Measurements from ENCODE around the gene CA4.
"Not testable (repeated sequence)": the region's sequence is repeated elsewhere in the genome, so short reads cannot be mapped to it uniquely, and the experiment has no call there.

Gene CA4

GRCh38 chr17:60149691-60150582 is at the start of gene CA4:
CA4 (plus strand) TSS chr17:60149973; CDS start chr17:60150035, 62 bp downstream.
- DNase-seq (ENCODE audit: low read depth), result no peak

GRCh38 chr17:60100577-60100976 is 49.2 kb upstream of the CA4 start:
- DNase-seq (ENCODE audit: low read depth), result not testable (repeated sequence)

DNA sequence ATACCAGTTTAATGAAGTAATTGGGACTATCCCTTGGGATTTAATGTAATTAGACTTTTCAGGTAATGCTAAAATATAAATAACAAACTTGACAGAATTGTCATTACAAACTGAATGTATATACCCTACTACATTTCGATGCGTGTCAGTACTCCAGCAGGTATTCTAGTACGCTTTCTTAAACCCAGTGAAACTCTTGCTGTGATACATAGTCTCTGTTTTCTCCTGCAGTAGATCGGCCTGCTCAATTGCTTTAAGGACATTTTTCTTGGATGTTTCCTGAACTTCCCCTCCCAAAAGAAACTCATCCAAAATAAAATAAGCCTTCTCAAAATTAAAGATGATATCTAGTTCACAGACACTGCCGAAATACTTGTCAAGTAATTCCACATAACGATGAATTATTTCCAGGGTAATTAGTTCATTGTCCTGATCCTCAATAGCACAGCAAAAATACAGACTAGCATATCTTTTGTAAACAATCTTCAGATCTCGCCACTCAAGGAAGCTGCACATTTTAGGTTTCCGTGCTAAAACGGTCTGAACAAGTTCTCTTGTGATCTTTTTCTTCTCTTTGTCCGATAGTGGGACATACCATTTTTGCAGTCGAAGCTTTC is 47.6 kb upstream of the CA4 start:
- DNase-seq (ENCODE audit: low read depth), result not testable (repeated sequence)

- no peak for DNase-seq (ENCODE audit: low read depth)
Measured at GRCh38 chr17:60102632-60103096, 47.1 kb upstream of the CA4 start.

DNA sequence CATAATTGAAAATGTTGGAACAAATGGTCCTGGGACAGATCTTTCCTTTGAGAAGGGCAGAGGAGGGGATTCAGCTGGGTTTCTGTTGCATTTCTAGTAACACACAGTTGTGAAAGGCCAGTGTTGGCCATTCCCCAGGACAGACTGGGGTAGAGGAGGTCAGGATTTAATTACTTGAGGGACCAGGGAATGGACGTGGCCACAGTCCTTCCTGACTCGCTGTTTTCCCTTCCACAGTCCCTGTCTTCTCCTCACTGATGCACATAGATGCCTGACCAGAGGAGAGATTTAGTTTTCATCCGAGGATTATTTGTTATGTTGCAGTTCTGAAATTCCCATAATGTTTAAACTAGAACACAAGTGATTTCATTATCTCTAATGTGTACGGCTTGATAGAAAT is 45.8 kb upstream of the CA4 start:
- DNase-seq (ENCODE audit: low read depth), result no peak

GRCh38 chr17:60106340-60107059 is 43.3 kb upstream of the CA4 start:
- DNase-seq (ENCODE audit: low read depth), result no peak

DNA sequence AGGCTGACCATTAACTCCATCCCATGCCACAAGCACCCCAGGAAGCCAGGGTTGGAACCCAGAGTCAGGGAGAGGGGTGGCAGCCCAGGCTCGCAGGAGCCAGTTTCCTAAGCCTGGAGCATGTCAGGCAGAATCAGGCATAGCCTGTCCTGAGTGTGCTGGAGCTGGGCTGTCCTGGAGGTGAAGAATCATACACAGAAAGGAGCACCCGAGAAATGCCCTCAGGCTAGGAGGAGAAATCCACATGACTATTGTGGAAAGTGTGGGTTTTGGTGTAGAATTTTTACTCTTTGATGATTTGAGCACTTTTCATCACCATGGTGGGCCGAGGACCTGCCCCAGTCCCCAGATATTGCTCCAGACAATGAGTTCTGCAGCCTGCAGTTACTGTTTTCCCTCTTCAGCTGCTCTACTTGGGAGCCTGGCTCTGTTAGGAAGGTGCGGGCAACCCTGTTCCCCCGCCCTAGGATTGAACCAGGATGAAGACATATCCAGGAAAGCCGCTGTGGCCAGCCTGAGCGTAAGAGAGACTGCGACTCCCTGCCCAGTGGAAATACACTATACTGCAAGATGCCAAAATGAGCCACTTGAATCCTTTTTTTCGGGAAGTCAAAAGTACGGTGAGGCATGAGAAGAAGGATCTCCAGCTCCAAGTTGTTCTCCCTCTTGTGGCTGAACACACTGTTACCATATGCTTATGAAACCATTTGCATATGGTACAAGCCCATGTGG is 42.1 kb upstream of the CA4 start:
- DNase-seq (ENCODE audit: low read depth), result no peak

DNA sequence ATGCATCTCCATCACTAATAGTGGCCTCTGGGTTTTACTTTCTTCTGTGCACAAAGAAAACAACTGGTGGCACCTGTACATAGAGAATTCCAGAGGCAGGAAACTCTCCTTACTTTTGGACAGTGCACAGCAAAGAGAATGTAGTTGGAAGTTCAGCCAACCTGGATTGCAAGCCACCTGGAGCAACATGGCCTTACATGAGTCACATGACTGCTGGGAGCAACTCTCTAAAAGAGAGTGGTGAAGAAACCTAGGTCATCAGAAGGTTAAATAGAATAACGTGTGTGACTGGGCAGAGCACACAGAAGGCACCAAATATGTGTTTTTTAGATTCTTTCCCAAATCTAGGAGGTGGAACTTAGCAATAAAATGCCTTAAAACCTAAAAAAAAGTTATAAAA is 41.5 kb upstream of the CA4 start:
- DNase-seq (ENCODE audit: low read depth), result not testable (repeated sequence)

- DNase-seq (ENCODE audit: low read depth), result no peak
Measured at GRCh38 chr17:60108712-60109111, 41.1 kb upstream of the CA4 start.

DNA sequence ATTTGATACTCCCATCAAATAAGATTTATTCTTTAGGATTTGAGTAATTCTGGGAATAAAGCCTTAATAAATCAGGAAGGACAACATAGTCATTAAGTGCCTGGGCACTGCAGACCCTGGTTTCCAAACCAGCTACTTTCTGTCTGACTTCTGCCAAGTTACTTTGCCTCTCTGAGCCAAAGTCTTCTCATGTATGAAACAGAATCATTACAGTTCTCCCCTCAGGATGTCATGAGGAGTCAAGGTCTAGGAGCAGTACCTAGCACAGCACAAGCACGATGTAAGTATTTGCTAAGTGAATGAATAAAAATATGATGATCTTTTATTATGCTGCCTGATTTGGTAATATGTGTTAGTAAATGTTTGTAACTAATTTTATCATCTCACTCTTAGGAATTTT is 40.6 kb upstream of the CA4 start:
- DNase-seq (ENCODE audit: low read depth), result no peak

GRCh38 chr17:60110586-60110985 is 39.2 kb upstream of the CA4 start:
- DNase-seq (ENCODE audit: low read depth), result no peak

- not testable (repeated sequence) for DNase-seq (ENCODE audit: low read depth)
Measured at GRCh38 chr17:60111661-60112060, 38.1 kb upstream of the CA4 start.

GRCh38 chr17:60115364-60115763 is 34.4 kb upstream of the CA4 start:
- DNase-seq (ENCODE audit: low read depth), result not testable (repeated sequence)

DNA sequence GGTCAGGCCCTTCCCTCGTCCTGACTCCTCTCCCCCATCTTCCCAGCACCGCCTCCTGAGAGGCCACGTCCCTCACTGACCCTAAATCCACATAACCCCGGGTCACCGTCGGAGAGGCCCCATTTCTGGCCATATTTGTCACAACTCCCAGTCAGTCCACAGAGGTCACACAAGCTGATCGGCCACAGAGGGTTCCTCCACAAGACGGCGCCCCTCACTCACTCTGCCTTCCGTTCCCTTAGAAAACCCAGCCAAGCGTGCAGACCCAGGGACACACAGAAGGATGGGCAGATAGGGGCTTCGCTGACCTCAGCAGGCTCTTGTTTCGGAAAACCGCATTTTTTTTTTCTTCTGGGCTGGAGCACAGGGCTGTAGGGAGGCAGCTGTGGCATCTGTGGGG is 33.6 kb upstream of the CA4 start:
- DNase-seq (ENCODE audit: low read depth), result not testable (repeated sequence)

DNA sequence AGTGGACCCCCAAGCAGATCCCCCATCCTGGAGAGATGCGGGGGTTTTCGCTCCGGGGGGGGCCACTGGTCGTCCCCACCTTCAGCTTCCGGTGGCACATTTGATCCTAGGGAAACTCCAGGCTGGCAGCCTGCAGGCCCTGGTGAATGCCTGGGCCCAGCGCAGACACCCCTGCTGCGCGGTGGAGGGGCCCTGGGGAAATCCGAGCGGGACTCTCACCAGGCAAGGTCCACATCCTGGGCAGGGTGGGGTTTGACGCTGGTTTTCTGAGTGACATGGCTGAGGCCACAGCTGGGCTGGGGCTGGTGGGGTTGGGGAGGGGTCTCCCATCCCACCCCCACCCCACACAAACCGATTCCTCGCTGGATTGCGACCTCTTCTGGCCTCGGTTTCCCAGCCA is 30.6 kb upstream of the CA4 start:
- not testable (repeated sequence) for DNase-seq (ENCODE audit: low read depth)

DNA sequence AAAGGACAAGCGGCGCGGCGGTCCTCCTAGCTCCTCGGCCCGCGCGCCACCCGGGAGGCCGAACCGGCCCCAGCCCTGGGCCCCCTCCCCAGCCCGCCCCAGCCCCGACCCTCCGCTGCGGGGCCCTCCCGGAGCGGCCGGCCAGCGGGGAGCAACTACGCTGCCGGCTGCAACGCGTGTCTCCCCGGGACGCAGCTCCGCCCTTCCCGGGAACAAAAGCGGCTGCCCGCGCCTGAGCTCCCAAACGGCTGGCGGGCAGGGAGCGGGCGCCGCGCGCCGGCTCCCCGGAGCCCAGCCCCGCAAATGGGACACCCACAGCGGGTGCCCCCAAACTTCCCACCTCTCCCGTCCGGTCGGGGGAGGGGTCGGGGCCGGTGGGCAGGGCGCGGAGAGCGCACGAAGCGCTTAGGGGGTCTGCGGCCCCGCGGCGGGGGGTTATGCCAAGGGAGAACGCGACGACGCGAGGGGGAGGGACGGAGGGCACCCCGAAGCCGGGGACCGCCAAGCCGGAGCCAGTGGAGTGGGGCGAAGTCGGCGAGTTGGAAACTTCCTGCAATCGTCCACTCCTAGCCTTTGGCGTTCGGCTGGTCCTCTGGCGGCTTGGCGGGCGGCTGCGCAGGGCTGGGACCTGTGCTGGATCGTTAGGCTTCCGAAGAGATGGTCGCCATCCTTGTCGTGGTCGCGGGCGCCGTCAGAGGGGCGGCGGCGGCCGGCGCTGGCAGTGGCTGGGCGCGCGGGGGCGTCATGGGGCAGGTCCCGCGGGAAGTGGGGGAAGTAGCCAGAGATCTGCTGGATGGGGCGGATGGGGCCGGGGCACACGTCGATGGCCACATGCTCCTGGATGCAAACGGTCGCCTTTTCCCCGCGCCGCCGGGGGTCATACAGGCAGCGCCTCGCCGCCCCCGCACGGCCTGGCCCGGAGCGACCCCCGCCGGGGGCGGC is 29.7 kb upstream of the CA4 start:
- not testable (repeated sequence) for DNase-seq (ENCODE audit: low read depth)

- DNase-seq (ENCODE audit: low read depth), result no peak
Measured at GRCh38 chr17:60127068-60128064, 22.4 kb upstream of the CA4 start.

- no peak for DNase-seq (ENCODE audit: low read depth)
Measured at GRCh38 chr17:60128171-60128859, 21.5 kb upstream of the CA4 start.

- DNase-seq (ENCODE audit: low read depth), result no peak
Measured at GRCh38 chr17:60129164-60129563, 20.6 kb upstream of the CA4 start.
